ENCODE data around the gene SHPK. TPM values are rescaled to one million over a fixed set of nuclear protein-coding genes. Genes with fewer than 3 reads are reported as not detected.
"Not testable (repeated sequence)": the region's sequence is repeated elsewhere in the genome, so short reads cannot be mapped to it uniquely, and the experiment has no call there.

The SHPK gene
- total RNA-seq, 1 donor from 2014 or later: 9.0 TPM

- no peak for DNase-seq (ENCODE audit: low read depth)
- Histone ChIP-seq H3K27me3 (ENCODE audit: control insufficient read depth, insufficient read depth, low read length) (no peaks in the 10 kb centered on the region), H3K4me3 (ENCODE audit: low read depth, low read length) (no peak overlapping the region), H3K36me3 (ENCODE audit: control insufficient read depth, insufficient read depth, low read length) (peaks cover 6% of the 10 kb centered on the region)
- TF ChIP-seq CTCF (IDR thresholded peaks at IDR 0.05; ENCODE audit: insufficient read depth, low read length, severe bottlenecking): no peak
- no peak for FAIRE-seq
Observed at GRCh38 chr17:3571043-3571900, 64.8 kb downstream of the SHPK start.

GRCh38 chr17:3569534-3570137, 66.4 kb downstream of the SHPK start:
- TF ChIP-seq CTCF (IDR thresholded peaks at IDR 0.05; ENCODE audit: insufficient read depth, low read length, severe bottlenecking): no peak
- FAIRE-seq (no peak), DNase-seq (ENCODE audit: low read depth) (no peak)
- Histone ChIP-seq H3K27me3 (ENCODE audit: control insufficient read depth, insufficient read depth, low read length) (no peaks in the 10 kb centered on the region), H3K36me3 (ENCODE audit: control insufficient read depth, insufficient read depth, low read length) (peaks cover 6% of the 10 kb centered on the region), H3K4me3 (ENCODE audit: low read depth, low read length) (no peak overlapping the region)

- no peak for TF ChIP-seq CTCF (IDR thresholded peaks at IDR 0.05; ENCODE audit: insufficient read depth, low read length, severe bottlenecking)
- DNase-seq (ENCODE audit: low read depth) (no peak), FAIRE-seq (no peak)
- Histone ChIP-seq H3K27me3 (ENCODE audit: control insufficient read depth, insufficient read depth, low read length) (no peaks in the 10 kb centered on the region), H3K36me3 (ENCODE audit: control insufficient read depth, insufficient read depth, low read length) (peaks cover 2% of the 10 kb centered on the region), H3K4me3 (ENCODE audit: low read depth, low read length) (no peak overlapping the region)
Observed at GRCh38 chr17:3566551-3566950, 69.5 kb downstream of the SHPK start.

- DNase-seq (ENCODE audit: low read depth) (no peak), FAIRE-seq (no peak)
- no peak for TF ChIP-seq CTCF (IDR thresholded peaks at IDR 0.05; ENCODE audit: insufficient read depth, low read length, severe bottlenecking)
- H3K36me3 ChIP-seq (ENCODE audit: control insufficient read depth, insufficient read depth, low read length): peaks cover 2% of the 10 kb centered on the region
- no peaks in the 10 kb centered on the region for H3K27me3 ChIP-seq (ENCODE audit: control insufficient read depth, insufficient read depth, low read length)
- no peak overlapping the region for H3K4me3 ChIP-seq (ENCODE audit: low read depth, low read length)
Observed at GRCh38 chr17:3565143-3565542, 70.9 kb downstream of the SHPK start.

- H3K27me3 ChIP-seq (ENCODE audit: control insufficient read depth, insufficient read depth, low read length); H3K36me3 ChIP-seq (ENCODE audit: control insufficient read depth, insufficient read depth, low read length); FAIRE-seq; DNase-seq (ENCODE audit: low read depth); H3K4me3 ChIP-seq (ENCODE audit: low read depth, low read length): not testable (repeated sequence)
Observed at GRCh38 chr17:3564241-3564640, 71.8 kb downstream of the SHPK start.

- no peak overlapping the region for H3K4me3 ChIP-seq (ENCODE audit: low read depth, low read length)
- no peaks in the 10 kb centered on the region for H3K36me3 ChIP-seq (ENCODE audit: control insufficient read depth, insufficient read depth, low read length)
- FAIRE-seq (no peak), DNase-seq (ENCODE audit: low read depth) (no peak)
- no peak for TF ChIP-seq CTCF (IDR thresholded peaks at IDR 0.05; ENCODE audit: insufficient read depth, low read length, severe bottlenecking)
- no peaks in the 10 kb centered on the region for H3K27me3 ChIP-seq (ENCODE audit: control insufficient read depth, insufficient read depth, low read length)
Observed at GRCh38 chr17:3559270-3559645, 76.8 kb downstream of the SHPK start.
